Measurements from ENCODE around the gene CRY1. TPM values are rescaled to one million over a fixed set of nuclear protein-coding genes. Genes with fewer than 3 reads are reported as not detected.

Gene CRY1
- polyA plus RNA-seq, 1 donor from 2014 or later = 33.4 TPM

DNA sequence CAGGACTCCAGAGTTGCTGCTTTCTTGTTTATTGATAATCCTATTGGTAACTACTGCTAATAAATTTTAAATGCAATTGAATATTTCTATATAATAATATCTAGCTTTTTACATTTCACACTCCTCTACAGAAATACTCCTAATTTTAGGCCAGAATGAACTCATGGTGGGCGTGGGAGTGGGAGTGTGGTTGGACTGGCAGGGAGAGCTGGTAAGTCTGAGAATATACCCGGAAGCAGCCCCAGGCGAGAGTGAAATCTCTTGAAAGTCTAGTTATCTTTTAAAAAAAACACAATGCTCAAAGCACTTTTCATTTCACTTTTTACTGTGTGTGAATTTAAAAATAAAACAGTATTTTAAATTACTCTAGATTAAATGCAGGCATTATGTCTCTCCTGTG, 132.9 kb downstream of the CRY1 start:
- Histone ChIP-seq H3K9ac (ENCODE audit: low read length) (no peak overlapping the region), H3K9me2 (ENCODE audit: insufficient read depth, low read length) (no peaks in the 10 kb centered on the region), H3F3A (ENCODE audit: insufficient read depth, low read length, poor library complexity, severe bottlenecking) (no peaks in the 10 kb centered on the region), H3K4me3 (ENCODE audit: low read length) (no peak overlapping the region), H3K36me3 (ENCODE audit: insufficient read depth, low read length) (no peaks in the 10 kb centered on the region), H4K20me1 (ENCODE audit: insufficient read depth) (no peaks in the 10 kb centered on the region), H3K9me3 (ENCODE audit: low read length) (no peaks in the 10 kb centered on the region), H3K27me3 (ENCODE audit: insufficient read depth, low read depth, low read length) (no peaks in the 10 kb centered on the region), H2AFZ (ENCODE audit: low read depth, low read length) (no peak overlapping the region), H3K4me2 (ENCODE audit: low read length) (no peak overlapping the region), H3K79me2 (replicated peaks; ENCODE audit: insufficient read depth, low read length) (peaks cover 25% of the 10 kb centered on the region), H3K27ac (ENCODE audit: low read length) (no peak overlapping the region)
- TF ChIP-seq MXI1 (conservative IDR thresholded peaks at IDR 0.05; ENCODE audit: poor library complexity, severe bottlenecking) (no peak), RAD21 (conservative IDR thresholded peaks at IDR 0.05) (no peak), SMC3 (conservative IDR thresholded peaks at IDR 0.05; ENCODE audit: poor library complexity) (no peak), EZH2 (IDR thresholded peaks at IDR 0.05; ENCODE audit: borderline replicate concordance, insufficient read depth, low read length, poor library complexity, severe bottlenecking) (no peak), EP300 (conservative IDR thresholded peaks at IDR 0.05; ENCODE audit: poor library complexity, severe bottlenecking) (no peak), TAF1 (IDR thresholded peaks at IDR 0.05; ENCODE audit: low read depth) (no peak), POLR2AphosphoS5 (IDR thresholded peaks at IDR 0.05) (no peak), REST (IDR thresholded peaks at IDR 0.05; ENCODE audit: borderline replicate concordance) (no peak)
- TF ChIP-seq, protein P1, sequence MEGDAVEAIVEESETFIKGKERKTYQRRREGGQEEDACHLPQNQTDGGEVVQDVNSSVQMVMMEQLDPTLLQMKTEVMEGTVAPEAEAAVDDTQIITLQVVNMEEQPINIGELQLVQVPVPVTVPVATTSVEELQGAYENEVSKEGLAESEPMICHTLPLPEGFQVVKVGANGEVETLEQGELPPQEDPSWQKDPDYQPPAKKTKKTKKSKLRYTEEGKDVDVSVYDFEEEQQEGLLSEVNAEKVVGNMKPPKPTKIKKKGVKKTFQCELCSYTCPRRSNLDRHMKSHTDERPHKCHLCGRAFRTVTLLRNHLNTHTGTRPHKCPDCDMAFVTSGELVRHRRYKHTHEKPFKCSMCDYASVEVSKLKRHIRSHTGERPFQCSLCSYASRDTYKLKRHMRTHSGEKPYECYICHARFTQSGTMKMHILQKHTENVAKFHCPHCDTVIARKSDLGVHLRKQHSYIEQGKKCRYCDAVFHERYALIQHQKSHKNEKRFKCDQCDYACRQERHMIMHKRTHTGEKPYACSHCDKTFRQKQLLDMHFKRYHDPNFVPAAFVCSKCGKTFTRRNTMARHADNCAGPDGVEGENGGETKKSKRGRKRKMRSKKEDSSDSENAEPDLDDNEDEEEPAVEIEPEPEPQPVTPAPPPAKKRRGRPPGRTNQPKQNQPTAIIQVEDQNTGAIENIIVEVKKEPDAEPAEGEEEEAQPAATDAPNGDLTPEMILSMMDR (IDR thresholded peaks at IDR 0.05; ENCODE audit: poor library complexity, severe bottlenecking) = no peak

DNA sequence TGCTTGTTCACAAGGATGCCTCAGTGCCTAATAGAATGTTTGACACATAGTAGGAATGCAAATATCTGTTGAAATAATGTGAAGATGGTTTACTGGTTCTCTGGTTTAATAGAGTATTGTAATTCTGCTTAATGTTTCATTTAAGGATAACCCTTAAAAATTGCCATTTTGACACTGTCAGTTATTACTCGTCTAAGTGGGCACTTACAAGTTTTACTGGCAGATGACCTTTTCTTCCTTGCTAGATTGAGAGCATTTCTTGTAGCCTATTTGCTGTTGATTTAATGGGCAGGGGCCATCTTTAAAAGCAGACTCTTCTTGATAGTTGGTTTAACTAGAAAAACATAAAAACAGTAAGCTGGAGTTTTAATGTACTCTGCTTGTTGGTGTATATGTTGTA, 135.8 kb downstream of the CRY1 start:
- Histone ChIP-seq H3K27me3 (ENCODE audit: insufficient read depth, low read depth, low read length) (no peaks in the 10 kb centered on the region), H4K20me1 (ENCODE audit: insufficient read depth) (no peaks in the 10 kb centered on the region), H2AFZ (ENCODE audit: low read depth, low read length) (no peak overlapping the region), H3F3A (ENCODE audit: insufficient read depth, low read length, poor library complexity, severe bottlenecking) (no peaks in the 10 kb centered on the region), H3K9me2 (ENCODE audit: insufficient read depth, low read length) (no peaks in the 10 kb centered on the region), H3K9me3 (ENCODE audit: low read length) (no peaks in the 10 kb centered on the region), H3K4me2 (ENCODE audit: low read length) (peak overlapping the region; percentile 79), H3K9ac (ENCODE audit: low read length) (peak overlapping the region; percentile 77), H3K4me3 (ENCODE audit: low read length) (peak overlapping the region; percentile 90), H3K79me2 (replicated peaks; ENCODE audit: insufficient read depth, low read length) (peaks cover 25% of the 10 kb centered on the region), H3K27ac (ENCODE audit: low read length) (no peak overlapping the region), H3K36me3 (ENCODE audit: insufficient read depth, low read length) (no peaks in the 10 kb centered on the region)
- TF ChIP-seq, protein P1 (IDR thresholded peaks at IDR 0.05; ENCODE audit: poor library complexity, severe bottlenecking) = no peak
- TF ChIP-seq SMC3 (conservative IDR thresholded peaks at IDR 0.05; ENCODE audit: poor library complexity) (no peak), EP300 (conservative IDR thresholded peaks at IDR 0.05; ENCODE audit: poor library complexity, severe bottlenecking) (no peak), EZH2 (IDR thresholded peaks at IDR 0.05; ENCODE audit: borderline replicate concordance, insufficient read depth, low read length, poor library complexity, severe bottlenecking) (no peak), POLR2AphosphoS5 (IDR thresholded peaks at IDR 0.05) (no peak), REST (IDR thresholded peaks at IDR 0.05; ENCODE audit: borderline replicate concordance) (no peak), RAD21 (conservative IDR thresholded peaks at IDR 0.05) (no peak), TAF1 (IDR thresholded peaks at IDR 0.05; ENCODE audit: low read depth) (no peak), MXI1 (conservative IDR thresholded peaks at IDR 0.05; ENCODE audit: poor library complexity, severe bottlenecking) (no peak)

All from neural cell (in vitro differentiated cells).